Stimulated activated CD4-positive, alpha-beta T cell treated with anti-CD3 and anti-CD28 coated beads, Interleukin-15, amount 100 ng/mL, for 48 hours (primary cell): ENCODE data around the gene NBEA.

Experiments
- DNase-seq, 2 donors: peaks; one replicate each; pipeline ENCODE4 v3.0.0-alpha.2; 2020; ENCODE audit warnings: low read depth in 2 of 2

NBEA gene

GRCh38 chr13:35706281-35706680 is 764.2 kb downstream of the NBEA start:
- no peak for DNase-seq

GRCh38 chr13:35706721-35707120 is 764.7 kb downstream of the NBEA start:
- DNase-seq, result no peak

GRCh38 chr13:35711909-35712308 is 769.8 kb downstream of the NBEA start:
- no peak for DNase-seq

GRCh38 chr13:35712907-35713761 is 771.1 kb downstream of the NBEA start:
- no peak for DNase-seq

- no peak for DNase-seq
These were observed 772.1 kb downstream of the NBEA start for GRCh38 chr13:35714121-35714520.

GRCh38 chr13:35714588-35715377 is 772.7 kb downstream of the NBEA start:
- no peak for DNase-seq

- no peak for DNase-seq
These were observed 774.1 kb downstream of the NBEA start for GRCh38 chr13:35716186-35716585.

- no peak for DNase-seq
These were observed 774.7 kb downstream of the NBEA start for GRCh38 chr13:35716729-35717128.

GRCh38 chr13:35718084-35718483 is 776.0 kb downstream of the NBEA start:
- DNase-seq, result no peak

GRCh38 chr13:35720290-35720689 is 778.2 kb downstream of the NBEA start:
- no peak for DNase-seq

GRCh38 chr13:35720690-35721554 is 778.9 kb downstream of the NBEA start:
- peak in 1 of 2 donors; percentile 14 for DNase-seq
